Lung (tissue), 12 donors: ENCODE data around the gene LTBP3. TPM values are rescaled to one million over a fixed set of nuclear protein-coding genes. Genes with fewer than 3 reads are reported as not detected.

ENCODE experiments used
- ATAC-seq: fragments of 200-7000 bp; cut with Tn5 transposase; one replicate; pipeline ENCODE4 v1.9.1; 2020; ENCODE audit warnings: moderate number of reproducible peaks; ENCODE audit not compliant: insufficient read depth, low FRiP score
- DNase-seq, 3 donors: peaks; one replicate each; pipeline ENCODE4 v3.0.0-alpha.2; 2013 to 2017
- H3K27ac ChIP-seq, 2 donors: one replicate each; pipeline ENCODE4 v1.5.1; 2013; ENCODE audit warnings: mild to moderate bottlenecking in 2 of 2, moderate library complexity in 2 of 2, control low read depth in 1 of 2, inconsistent platforms in 1 of 2, low read depth in 1 of 2, low read length in 1 of 2
- H3K27me3 ChIP-seq, 3 donors: one replicate each; pipeline ENCODE4 v1.5.1; 2013; ENCODE audit warnings: low read length in 2 of 3; ENCODE audit not compliant: control insufficient read depth in 3 of 3, insufficient read depth in 3 of 3
- H3K36me3 ChIP-seq, 4 donors: one replicate each; pipeline ENCODE4 v1.5.1; 2013; ENCODE audit warnings: low read length in 4 of 4, mild to moderate bottlenecking in 1 of 4, moderate library complexity in 1 of 4; ENCODE audit not compliant: control insufficient read depth in 4 of 4, insufficient read depth in 4 of 4
- H3K4me1 ChIP-seq, 5 donors: one replicate each; pipeline ENCODE4 v1.5.1; 2013; ENCODE audit warnings: low read length in 5 of 5, mild to moderate bottlenecking in 2 of 5, moderate library complexity in 1 of 5; ENCODE audit not compliant: control insufficient read depth in 5 of 5, insufficient read depth in 5 of 5
- H3K4me3 ChIP-seq: one replicate; pipeline ENCODE4 v1.5.1; 2013; ENCODE audit warnings: mild to moderate bottlenecking, control low read depth, moderate library complexity
- H3K9ac ChIP-seq, 2 donors: one replicate each; pipeline ENCODE4 v1.5.1; 2013; ENCODE audit warnings: low read length in 2 of 2, control low read depth in 1 of 2; ENCODE audit not compliant: insufficient read depth in 1 of 2
- H3K9me3 ChIP-seq, 4 donors: one replicate each; pipeline ENCODE4 v1.5.1; 2013; ENCODE audit warnings: low read length in 3 of 4, mild to moderate bottlenecking in 1 of 4, moderate library complexity in 1 of 4; ENCODE audit not compliant: control insufficient read depth in 4 of 4, insufficient read depth in 3 of 4
- WGBS, 2 donors: extraction: QIAGEN DNeasy Blood & Tissue Kit; methylation state at CpG; one replicate each; pipeline ENCODE4 v1.1.7; 2013; 5-methylcytosine and 5-hydroxymethylcytosine counted together
- polyA plus RNA-seq, 2 donors: library from polyadenylated mRNA; stranded (reverse); fragments of 200-250 nt; gene quantifications; one replicate each; pipeline ENCODE4 v1.2.1, GENCODE V29; 2013
- total RNA-seq, 2 donors: library from RNA; depleted of rRNA in 1 of 2; stranded (reverse); fragments of >200 nt in 1 of 2; gene quantifications; one replicate each; pipeline ENCODE4 v1.2.1, GENCODE V29; 2014 to 2021
- TF ChIP-seq, protein P1 (sequence below): IDR thresholded peaks from 2 replicates; pipeline ENCODE4 v1.5.1; 2012; ENCODE audit warnings: mild to moderate bottlenecking; ENCODE audit errors: control extremely low read depth, extremely low read depth
- donor health status: control.
- donor health status: control.
- donor health status: Bipolar disorder and iron deficiency.
- donor health status: healthy.
- donor health status: DM: yes; HTN: yes; CAD: no.

The LTBP3 gene
- total and polyA plus RNA-seq, 4 donors, result 39.1 to 111 (median 73.4) TPM

- 79% methylated on average over 2 of the region's 2 CpGs for WGBS, 2 donors
- no peak for ATAC-seq
- Histone ChIP-seq H3K27me3 (peaks cover 0 to 15% (median 3%) of the 10 kb centered on the region in 3 donors), H3K27ac (peak overlapping the region in 1 of 2 donors; percentile 49), H3K4me3 (no peak overlapping the region), H3K9ac (no peak overlapping the region), H3K9me3 (no peaks in the 10 kb centered on the region), H3K36me3 (peaks cover 0 to 40% (median 13%) of the 10 kb centered on the region in 4 donors), H3K4me1 (peaks cover 0 to 11% (median 0%) of the 10 kb centered on the region in 5 donors)
- TF ChIP-seq, protein P1, sequence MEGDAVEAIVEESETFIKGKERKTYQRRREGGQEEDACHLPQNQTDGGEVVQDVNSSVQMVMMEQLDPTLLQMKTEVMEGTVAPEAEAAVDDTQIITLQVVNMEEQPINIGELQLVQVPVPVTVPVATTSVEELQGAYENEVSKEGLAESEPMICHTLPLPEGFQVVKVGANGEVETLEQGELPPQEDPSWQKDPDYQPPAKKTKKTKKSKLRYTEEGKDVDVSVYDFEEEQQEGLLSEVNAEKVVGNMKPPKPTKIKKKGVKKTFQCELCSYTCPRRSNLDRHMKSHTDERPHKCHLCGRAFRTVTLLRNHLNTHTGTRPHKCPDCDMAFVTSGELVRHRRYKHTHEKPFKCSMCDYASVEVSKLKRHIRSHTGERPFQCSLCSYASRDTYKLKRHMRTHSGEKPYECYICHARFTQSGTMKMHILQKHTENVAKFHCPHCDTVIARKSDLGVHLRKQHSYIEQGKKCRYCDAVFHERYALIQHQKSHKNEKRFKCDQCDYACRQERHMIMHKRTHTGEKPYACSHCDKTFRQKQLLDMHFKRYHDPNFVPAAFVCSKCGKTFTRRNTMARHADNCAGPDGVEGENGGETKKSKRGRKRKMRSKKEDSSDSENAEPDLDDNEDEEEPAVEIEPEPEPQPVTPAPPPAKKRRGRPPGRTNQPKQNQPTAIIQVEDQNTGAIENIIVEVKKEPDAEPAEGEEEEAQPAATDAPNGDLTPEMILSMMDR, result no peak
- DNase-seq, result no peak
Observed at GRCh38 chr11:65586676-65587075, 28.5 kb upstream of the LTBP3 start.

DNA sequence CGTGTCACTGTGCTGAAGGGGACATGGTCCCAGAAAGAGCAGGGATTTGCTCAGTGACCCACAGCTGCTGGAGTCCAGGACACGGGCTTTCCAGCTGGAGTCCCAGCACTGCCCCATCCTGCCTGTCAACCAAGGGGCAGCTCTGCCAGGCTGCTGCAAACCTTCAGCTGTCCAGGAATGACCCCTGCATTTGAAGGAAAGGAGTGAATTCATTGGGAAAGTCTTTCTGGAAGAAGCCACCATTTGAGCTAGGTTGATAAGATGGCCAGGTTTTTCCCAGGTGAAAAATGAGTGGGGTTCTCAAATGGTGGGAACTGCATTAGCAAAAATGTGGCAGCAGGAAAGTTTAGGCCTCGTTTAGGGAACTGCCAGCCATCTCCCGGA, 28.1 kb upstream of the LTBP3 start:
- peaks cover 0 to 44% (median 15%) of the 10 kb centered on the region in 4 donors for H3K36me3 ChIP-seq
- ATAC-seq, result no peak
- H3K27me3 ChIP-seq, result peaks cover 0 to 15% (median 3%) of the 10 kb centered on the region in 3 donors
- peaks cover 0 to 11% (median 0%) of the 10 kb centered on the region in 5 donors for H3K4me1 ChIP-seq
- H3K27ac ChIP-seq, result no peak overlapping the region
- WGBS, 2 donors, result 81 to 87% methylated on average over 4 of the region's 4 CpGs
- H3K9ac ChIP-seq, result no peak overlapping the region
- TF ChIP-seq, protein P1, result no peak
- DNase-seq, result no peak
- no peak overlapping the region for H3K4me3 ChIP-seq
- H3K9me3 ChIP-seq, result no peaks in the 10 kb centered on the region

DNA sequence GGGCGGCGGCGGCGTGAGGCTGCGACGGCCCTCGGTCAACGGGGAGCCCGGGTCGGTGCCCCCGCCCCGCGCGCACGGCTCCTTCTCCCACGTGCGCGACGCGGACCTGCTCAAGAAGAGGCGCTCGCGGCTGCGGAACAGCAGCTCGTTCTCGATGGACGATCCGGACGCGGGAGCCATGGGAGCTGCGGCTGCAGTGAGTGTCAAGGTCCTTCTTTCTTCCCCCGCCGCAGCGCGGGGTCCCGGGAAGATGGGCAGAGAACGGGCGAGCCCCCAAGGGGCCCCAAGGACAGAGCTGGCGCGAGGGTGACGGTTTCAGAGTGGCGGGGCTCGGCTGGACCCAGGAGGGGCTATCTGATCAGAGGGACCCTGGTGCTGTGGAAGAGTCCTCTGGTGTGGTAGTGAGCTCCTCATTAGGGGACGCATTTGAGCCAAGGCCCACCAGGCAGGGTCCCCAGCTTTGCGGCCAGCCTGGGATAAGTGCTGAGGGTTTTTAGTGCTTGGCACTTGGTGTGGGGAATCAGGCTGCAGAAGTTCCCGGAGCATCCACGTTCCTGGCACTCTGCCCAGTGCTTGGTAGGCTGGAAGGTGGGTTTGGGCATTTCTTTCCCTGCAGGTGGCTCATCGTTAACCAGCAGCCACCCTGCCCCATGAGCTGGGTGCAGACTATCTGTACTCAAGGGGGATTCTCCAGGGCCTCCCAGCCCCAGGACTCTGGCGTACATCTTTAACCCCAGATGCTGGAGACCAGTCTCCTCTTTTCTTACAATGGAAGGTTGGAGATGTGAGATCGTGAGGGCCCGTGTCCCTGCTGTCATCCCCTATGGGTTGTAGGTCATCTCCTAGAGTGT, 27.5 kb upstream of the LTBP3 start:
- Histone ChIP-seq H3K4me1 (peaks cover 0 to 11% (median 0%) of the 10 kb centered on the region in 5 donors), H3K27me3 (peaks cover 0 to 15% (median 3%) of the 10 kb centered on the region in 3 donors), H3K27ac (no peak overlapping the region), H3K4me3 (no peak overlapping the region), H3K9ac (no peak overlapping the region), H3K36me3 (peaks cover 0 to 46% (median 15%) of the 10 kb centered on the region in 4 donors), H3K9me3 (no peaks in the 10 kb centered on the region)
- ATAC-seq, result no peak
- TF ChIP-seq, protein P1, result no peak
- no peak for DNase-seq
- WGBS, 2 donors, result 78 to 89% methylated on average over 50 to 51 of the region's 51 CpGs
